ENCODE results near the gene NUDT19.

DNA sequence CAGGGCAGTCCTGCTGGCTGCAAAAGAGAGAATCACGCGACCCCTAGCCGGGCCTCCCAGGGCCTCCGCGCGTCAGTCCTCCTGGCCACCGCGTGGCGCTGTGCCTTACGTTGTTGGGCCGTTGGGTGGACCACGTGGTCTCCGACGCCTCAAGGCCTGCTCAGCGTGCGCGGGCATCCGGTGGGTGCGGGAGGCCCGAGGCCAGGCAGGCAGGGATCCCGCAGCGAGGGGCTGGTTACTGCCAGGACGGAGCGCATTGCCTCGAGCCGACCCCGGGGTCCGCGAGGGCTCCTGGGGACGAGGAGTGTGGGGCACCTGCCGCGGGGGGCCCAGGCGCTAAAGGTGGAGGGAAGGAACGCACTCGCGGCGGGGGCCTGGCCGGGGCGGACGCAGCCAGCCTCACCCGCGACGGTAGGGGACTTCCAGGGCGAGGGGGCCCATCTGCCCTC lies 28.0 kb downstream of the NUDT19 start, which contains the start of gene TDRD12:
- no peak for TF ChIP-seq POLR2AphosphoS5 (IDR thresholded peaks at IDR 0.05)
- TF ChIP-seq POLR2A (IDR thresholded peaks at IDR 0.05): no peak
- TF ChIP-seq, protein P1, sequence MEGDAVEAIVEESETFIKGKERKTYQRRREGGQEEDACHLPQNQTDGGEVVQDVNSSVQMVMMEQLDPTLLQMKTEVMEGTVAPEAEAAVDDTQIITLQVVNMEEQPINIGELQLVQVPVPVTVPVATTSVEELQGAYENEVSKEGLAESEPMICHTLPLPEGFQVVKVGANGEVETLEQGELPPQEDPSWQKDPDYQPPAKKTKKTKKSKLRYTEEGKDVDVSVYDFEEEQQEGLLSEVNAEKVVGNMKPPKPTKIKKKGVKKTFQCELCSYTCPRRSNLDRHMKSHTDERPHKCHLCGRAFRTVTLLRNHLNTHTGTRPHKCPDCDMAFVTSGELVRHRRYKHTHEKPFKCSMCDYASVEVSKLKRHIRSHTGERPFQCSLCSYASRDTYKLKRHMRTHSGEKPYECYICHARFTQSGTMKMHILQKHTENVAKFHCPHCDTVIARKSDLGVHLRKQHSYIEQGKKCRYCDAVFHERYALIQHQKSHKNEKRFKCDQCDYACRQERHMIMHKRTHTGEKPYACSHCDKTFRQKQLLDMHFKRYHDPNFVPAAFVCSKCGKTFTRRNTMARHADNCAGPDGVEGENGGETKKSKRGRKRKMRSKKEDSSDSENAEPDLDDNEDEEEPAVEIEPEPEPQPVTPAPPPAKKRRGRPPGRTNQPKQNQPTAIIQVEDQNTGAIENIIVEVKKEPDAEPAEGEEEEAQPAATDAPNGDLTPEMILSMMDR (IDR thresholded peaks at IDR 0.05): no peak
